HG02642 (cell line): ENCODE results near the gene TP63.

Experiments
- ATAC-seq: cut with Tn5 transposase; IDR thresholded peaks from one replicate; pipeline ENCODE4 v1.9.1; 2021; ENCODE audit warnings: mild to moderate bottlenecking; ENCODE audit not compliant: unreplicated experiment, poor library complexity

Gene TP63

DNA sequence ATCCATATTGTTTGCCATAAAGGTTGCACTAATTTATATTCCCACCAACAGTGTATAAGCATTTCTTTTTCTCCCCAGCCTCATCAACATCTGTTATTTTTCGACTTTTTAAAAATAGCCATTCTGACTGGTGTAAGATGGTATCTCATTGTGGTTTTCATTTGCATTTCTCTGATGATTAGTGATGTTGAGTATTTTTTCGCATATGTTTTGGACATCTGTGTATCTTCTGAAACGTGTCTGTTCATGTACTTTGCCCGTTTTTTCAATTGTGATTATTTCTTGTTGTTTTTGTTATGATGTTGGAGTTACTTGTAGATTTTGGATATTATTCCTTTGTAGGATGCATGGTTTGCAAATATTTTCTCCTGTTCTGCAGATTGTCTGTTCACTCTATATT lies 46.5 kb downstream of the TP63 start:
- peak; percentile 59 for ATAC-seq

DNA sequence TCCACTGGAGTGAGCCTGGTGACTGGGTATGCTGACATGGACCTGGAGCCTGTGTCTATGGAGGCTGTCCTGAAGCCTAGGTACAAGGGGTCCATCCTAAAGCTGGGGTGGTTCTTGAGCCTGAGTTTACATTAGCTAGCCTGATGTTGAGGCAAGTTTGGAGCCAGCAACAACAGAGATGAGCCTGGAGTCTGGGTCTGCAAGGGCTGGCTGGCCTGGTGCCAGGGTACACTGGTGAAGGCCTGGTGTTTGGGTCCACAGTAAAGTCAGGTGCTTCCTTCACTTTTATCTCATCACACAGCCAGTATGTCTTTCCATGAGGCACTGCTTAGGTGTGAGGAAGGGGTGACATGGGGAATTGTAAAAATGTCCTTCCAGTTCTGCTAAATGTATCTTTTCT lies 49.5 kb downstream of the TP63 start:
- ATAC-seq = no peak

DNA sequence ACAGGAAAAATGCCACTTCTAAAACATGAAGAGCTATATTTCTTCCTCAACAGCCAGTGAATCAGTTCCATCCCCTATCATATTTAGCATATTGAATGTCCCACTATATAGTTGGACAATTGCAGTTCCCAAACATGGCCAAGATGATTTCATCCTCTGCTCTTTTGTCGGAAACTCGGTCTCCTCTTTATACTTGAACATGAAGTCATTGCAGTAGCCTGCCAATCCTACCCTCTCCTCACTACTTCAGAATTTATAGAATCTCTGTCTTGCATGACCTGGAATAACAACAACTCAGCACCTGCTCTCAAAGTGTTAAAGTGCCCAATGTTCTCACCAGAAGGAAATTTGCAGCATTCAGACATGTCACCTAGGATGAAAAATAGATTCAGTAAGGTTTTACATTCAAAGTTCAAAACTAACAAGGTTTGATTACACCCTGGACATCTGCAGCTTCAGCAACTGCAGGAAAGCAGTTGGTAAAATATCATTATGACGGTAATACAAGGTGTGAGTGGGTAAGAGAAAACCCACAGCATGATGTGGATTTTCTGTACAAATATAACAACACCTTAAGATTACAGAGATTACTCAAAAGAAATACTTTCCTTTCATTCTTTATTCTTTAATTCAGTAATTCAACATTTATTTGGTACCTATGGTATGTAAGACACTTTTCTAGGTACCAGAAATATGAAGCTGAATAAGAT lies 52.5 kb downstream of the TP63 start:
- no peak for ATAC-seq

DNA sequence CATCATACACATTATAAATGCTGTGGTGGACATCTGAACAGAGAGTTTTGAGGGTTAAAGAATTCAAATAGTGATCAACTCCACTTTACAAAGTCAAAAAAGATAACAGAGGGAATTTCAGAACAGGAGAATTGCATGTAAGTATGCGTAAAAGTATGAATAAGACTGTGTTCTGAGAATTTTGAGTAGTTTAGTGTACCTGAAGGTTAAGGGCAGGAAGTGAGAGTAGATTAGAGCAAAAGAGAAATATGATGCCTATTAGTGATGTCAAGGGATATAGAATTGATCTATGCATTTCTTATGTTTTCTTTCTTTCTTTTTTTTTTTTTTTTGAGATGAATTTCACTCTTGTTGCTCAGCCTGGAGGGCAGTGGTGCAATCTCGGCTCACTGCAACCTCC lies 53.1 kb downstream of the TP63 start:
- ATAC-seq = no peak

DNA sequence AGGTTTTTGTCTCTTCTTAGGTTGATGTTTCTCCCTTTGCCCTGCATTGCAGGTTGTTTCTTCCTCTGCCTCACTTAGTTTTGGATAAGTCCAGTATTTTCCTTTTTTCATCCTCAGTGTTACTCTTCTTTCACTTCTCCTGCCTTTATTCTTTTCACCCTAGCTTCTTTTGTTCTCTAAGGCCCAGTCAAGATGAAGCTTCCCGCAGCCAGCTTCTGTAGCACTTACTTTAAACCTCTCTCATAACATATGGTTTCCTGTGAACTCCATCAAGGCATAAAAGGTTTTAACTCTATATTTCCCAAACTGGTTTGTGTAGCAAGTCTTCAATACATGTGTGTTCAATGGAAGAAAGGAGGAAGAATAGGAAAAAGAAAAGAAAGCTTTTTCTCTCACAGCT lies 54.1 kb downstream of the TP63 start:
- no peak for ATAC-seq

DNA sequence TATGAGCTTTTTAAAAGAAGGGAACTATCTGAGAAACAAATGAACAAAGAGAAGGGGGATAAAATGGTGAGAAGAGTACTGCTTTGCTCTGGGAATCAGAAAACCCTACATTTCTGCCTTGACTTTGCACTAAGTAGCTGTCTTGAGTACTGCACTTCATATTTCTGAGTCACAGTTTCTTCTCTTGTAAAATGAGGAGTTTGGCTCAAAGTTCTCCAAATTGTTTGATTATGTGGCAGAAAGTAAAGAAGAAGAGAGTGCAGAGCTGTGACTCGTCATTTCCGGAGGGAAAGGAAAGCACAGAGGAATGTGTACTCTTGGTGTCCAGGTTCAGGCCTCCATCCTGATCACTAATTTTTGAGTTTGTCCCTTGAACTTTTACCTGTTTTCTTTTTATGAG lies 54.7 kb downstream of the TP63 start:
- no peak for ATAC-seq

DNA sequence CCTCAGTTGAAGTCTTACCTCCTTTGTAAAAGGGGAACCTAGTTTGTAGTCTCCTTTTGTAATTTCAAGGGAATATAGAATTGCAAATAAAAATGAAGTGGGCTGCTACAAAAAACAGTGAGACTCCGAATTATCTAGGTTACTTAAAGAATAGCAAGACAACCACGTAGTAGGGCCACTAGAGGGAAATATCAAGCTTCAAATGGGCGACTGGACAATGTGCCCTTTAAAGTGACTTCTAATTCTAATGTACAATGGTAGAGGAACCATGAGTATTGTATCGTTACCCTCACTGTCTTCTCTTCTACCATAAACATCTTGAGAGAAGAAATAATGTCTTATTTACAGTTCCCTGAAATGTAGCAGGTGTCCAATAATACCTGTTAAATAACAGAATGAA lies 56.3 kb downstream of the TP63 start:
- no peak for ATAC-seq

DNA sequence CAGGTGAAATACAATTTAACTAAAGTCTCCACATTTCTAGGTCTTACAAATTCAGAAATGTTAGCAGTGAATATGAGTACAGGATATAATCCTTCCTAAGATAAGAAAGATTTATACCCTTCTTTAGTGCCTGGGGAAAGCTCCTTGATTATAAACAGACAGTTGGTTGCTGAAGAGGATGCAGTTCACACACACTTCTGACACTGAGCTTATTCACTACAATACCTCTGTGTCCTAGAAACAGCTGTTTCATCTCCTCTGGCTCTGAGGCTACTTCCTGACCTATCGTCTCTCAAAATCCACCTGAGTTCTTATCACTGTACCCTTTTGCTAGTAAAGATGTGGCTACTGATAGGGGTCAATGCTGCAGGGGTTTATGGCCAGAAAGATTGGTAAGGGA lies 57.1 kb downstream of the TP63 start:
- ATAC-seq = no peak

DNA sequence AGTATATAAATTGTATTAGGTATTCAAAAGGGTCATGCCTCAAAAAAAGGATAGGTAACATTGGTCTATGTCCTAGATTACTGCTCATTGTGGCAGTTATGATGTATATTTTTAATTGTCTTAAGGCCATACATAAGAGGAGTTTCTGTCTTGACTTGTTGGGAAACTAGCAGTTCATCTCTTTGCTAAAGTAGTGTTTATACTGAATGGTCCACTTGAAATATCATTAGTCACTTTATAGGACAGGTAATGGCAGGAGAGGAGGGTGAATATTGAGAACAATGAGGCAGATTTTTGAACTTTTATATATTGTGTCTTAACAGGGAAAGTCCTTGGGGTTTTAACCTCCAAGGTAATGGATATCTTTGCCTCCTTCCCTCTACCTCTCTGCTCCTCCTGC lies 58.4 kb downstream of the TP63 start:
- no peak for ATAC-seq

DNA sequence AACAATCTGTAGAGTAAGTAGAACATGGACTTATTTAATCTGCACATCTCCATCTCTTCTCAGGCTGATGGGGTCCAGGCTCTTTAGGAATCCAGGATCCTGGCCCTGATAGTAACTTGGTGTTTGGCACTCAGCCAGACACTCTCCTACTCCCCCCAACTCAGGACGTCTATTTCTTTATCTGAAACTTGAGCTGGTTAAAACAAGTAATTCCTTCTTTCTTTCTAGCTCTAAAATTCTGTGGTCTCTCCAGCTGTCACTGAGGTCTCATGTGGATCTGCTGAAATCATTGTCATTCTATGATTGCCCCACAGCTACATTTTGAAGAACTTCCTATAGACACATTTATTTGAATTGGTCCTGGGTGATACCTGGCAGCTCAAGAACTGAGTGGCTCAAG lies 59.0 kb downstream of the TP63 start:
- ATAC-seq = no peak

DNA sequence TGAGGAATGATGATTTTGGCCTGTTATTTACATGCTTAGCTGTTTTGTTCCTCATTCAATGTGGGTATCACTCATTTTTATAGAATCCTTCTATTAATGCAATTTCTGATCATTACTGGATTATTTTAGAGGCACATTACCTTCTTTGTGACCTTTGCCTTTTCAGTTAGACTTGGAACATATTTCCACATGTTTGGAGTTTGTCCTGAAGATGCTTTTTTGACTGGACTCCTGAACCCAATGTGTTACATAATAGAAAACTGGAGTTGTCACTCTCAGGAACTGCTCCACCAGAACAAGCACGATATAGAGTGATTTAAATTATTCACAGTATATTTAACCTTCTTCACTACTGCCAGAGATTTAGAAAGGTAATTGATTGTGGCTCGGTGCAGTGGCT lies 59.5 kb downstream of the TP63 start:
- no peak for ATAC-seq

DNA sequence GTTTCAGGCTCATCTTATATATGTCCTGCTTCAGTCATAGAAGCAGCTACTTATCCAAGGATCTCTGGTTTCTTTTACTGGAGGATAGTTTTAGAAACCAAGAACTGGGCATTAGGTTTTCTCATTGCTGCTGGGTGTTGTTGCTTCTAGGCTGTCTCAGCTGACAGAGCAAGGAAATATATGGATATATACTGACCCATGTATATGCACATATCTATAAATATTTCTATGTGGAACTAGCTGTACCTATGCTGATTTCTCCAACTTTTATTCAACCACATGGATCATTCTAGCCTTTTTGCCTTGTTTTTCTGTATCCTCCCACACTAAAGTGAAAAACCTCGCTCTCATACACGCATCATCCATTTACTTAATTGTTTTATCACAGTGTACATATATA lies 64.2 kb downstream of the TP63 start:
- ATAC-seq = no peak

DNA sequence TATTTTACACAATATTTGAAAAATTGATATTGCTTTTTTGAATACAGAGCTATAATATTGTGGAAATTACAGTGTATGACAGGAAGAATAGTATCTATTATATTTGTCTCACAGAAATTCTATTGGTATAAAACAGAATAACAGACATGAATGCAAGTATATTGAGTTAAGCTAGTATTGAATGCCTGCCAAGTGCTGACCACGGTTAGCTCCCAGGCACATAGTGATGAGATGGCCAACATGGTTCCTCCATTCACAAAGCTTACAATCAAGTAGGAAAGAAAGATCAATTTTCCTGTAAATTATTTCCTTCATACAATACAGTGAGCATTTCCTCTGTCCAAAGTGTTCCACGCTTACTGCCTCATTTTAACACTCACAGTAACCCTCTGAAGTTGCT lies 67.6 kb downstream of the TP63 start:
- ATAC-seq = no peak

DNA sequence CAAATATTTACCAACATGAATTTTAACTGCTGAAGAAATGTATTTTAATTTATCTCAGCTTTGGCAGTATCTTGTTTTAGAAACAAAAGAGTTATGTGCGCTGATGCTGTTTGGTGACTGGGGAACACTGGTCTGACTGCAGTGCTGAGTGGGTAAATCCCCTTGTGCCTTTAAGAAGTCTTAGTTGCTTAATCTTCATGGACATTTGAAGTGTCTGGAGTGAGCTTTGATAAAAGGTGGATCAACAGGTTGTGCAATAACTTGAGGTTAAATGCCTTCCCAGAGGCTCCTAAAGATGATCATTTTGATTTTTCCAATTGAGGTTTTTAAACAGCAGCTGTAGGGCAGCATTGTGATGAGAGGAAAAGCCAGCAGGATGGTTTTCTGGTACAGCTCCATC lies 68.7 kb downstream of the TP63 start:
- no peak for ATAC-seq

DNA sequence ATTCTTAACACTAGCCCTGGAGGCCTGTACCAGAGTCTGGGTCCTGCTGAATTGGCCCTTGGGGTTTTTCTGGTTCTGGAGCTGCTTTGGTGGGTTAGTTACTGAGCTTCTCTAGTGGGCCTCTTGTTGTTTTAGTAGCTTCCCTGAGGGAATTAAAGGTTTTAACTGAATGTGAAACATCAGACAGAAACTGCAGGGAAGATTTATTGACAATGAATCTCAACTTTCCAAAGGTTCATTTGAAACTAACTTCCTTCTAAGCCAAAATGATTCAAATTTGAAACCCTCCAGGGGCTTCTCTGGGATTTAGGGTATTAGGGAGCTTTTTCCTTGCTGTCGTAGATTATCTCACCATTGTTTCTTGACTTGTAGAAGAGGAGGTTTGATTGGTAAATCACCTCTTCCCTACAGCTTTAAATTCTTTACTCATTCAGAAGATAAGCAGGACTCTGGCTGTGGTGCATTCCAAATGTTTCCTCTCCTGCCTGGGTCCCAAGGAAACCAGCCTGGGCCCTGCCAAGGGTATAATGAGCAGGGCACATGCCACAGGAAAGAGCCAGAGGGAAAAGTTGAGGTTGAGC lies 71.0 kb downstream of the TP63 start:
- ATAC-seq = no peak

DNA sequence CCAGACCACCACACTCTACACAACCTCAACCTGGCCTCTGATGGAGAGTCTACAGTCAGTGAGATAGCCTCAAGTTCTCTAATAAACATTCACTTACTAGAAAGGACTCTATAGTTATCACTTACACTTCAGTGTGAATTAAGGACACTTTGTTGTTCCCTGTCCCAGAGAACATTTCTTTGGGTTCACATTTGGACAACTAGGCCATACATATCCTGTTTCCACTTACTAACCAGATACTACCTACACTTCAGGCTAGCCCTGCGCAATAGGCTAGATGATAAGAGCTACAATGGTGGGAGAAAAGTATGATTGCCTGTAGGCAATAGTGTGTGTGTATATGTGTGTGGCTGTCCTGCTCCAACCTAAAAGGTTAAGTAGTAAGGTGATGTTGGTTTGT lies 72.7 kb downstream of the TP63 start:
- ATAC-seq = no peak

DNA sequence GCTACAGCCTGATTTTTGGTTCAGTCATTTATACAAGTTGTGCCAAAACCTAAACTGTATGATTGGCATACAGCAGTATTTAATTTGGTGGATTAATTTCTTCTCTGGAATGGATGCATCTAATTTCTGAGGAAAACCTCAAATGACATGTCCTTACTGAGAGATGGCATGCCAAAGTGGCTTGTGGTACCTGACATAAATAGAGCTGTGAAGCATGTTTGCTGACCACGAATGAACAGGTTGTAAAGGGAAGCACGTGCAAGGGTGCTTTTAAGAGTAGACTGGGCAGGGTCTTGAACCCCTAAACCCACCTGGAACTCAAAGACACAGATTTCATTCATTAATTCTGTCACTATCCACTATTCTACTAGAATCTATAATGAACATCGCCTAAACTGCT lies 77.2 kb downstream of the TP63 start:
- ATAC-seq = no peak

DNA sequence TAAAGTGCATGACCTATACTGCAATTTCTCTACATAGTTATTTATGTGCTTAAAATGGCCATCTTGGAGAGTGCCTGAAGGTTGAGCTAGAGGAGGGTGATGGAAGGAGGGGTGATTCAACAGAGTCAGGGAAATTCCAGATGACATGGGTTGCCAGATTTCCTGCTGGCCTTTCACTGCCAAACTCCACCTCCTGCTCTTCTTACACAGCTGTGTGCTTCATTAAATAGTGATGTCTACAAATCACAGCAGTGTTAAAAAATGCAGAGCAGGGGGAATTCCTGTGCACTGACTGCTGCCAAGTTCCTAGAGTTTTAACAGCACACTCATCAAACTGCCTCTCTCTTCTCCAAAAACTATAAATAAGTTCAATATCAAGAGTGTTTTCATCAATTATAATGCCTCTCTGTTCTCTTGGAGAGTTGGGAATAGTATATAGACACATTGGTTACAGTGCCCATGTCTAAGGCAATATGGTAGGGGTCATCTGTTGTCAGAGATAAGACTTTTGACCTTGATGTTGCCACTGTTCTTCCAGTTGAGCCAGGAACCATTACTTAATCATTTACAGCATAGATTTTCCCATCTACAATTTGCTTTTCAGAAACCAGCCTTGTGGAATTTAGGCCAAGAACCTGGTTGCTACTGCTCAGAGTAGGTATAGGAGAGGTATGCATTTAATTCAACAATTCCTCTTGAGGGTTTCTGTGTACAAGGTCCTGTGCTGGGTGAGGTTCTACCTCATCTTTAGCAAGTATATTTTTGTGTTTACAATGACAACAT lies 79.6 kb downstream of the TP63 start:
- peak; percentile 80 for ATAC-seq

DNA sequence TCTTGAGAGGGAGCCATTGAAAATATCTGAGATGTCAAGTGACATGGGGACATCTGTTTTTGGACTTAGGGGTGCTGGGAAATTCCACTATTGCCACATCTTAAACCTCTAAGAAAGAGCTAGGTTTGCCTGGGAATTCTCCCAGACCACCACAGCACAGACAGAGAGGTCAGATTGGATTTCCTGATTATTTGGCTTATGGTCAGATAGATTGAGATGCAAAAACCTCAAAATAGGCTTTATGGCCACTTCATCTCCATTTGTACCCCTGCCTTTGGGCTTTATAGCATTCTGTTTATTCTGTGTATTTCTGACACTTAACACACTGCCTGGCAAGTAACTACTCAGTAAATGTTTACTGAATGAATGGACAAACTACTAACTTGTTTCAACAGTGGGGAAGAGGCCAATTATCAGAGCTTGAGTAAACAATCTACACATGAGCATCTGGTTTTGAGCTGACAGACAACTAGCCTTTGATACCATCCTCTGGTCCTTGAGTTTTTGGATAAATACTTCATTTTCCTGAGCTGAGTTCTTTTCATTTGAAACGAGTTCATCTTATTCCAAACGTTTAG lies 81.8 kb downstream of the TP63 start:
- ATAC-seq = no peak

DNA sequence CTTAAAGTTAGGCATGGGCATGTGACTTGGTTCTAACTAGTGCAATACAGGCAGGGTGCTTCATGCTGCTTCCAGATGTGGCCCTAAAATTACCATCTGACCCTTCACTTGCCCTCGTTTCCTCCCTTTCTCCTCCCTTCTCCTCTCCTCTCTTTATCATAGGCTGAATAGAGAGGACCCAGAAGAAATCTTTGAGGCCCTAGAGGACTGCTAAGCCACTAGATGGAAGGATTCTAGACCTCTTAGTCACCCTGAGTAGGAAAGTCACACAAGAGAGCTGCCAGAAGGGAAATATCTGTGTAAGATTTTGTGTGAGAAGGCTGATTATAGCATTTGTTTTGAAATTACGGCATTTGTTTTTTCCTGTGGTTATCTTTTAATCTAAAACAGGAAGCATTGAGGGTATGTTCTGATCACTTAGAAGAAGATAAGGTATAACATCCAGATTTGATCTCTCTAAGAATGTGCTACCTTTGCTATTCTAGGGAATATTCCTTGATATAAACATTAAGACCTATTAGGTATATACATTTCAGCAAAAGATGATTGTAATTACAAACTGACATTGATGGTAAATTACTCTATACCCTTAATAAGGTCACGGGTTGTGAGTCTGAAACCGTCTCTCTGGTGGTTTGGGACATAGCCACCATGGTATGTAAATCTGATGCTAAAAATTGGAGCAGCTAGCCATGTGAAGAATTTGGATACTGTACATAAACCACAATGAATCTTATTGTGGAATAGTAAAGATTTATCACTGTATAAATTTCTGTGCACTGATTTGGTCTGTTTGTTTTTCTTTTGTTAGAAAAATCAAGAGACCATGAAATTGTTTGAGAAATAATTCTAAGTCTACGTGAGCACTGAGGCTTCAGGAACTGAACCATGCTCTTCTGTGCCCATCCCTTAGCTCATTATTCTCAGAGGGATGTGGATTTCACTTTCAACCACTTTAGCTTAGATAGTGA lies 84.1 kb downstream of the TP63 start:
- ATAC-seq = peak; percentile 35
